DMS114 treated with DMSO at 0.1 percent for 48 hours (cell line): Measurements from ENCODE around the gene KCNIP2.

Experiments used
- DNase-seq: peaks from one replicate; lab custom pipeline; 2025; ENCODE audit not compliant: unreplicated experiment; lab: John Stamatoyannopoulos, UW

The KCNIP2 gene

DNA sequence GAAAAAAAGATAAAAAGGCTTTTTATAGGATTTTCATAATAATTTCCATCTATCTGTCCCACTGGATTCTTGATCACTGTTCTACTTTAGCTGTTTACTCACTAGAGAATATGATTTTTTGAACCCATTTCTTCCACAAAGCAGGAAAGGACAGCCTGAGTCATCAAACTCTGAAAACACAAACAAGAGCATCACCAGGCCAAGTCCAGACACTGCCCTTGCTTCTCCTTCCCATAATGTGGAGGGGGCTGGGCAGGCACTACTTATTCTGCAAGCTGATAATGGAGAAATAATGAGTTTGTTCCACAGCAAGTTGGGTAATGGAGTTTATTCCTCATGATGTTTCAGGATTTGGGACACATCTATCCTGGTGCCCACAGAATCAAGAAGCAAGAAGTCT lies 13.0 kb upstream of the KCNIP2 start:
- DNase-seq = no peak

DNA sequence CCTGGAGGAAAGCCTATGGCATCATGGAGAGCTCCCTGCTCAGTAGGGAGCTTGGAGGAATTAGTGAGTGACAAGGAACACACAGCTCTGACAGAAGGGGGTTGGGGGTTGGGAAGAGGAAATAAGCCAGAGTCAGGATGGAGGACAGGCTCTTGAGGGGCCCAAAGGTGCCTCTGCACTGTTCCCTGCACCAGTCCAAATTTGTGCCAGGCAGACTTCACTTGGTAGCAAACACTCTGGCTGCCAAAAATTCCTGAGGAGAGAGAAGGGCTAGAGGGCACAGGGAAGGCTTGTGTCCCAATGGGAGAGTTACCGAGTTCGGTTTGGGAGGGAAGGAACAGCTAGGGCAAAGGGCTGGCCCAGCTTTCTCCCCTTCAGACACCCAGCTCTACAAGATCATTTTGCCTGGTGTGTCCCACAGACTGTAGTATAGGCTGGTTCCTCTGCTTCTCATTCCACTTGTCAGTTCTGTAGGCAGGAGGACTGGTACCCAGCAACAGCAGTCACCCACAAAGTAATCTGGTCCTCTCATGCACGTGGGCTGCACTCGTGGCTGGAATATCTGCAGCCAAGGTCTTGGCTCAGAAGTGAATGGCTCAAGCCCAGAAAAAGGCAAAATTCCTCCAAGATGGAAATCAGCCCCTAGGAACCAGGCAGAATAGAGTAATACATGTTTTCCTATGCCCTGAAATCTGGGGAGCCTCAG lies 8.0 kb upstream of the KCNIP2 start:
- DNase-seq = no peak

DNA sequence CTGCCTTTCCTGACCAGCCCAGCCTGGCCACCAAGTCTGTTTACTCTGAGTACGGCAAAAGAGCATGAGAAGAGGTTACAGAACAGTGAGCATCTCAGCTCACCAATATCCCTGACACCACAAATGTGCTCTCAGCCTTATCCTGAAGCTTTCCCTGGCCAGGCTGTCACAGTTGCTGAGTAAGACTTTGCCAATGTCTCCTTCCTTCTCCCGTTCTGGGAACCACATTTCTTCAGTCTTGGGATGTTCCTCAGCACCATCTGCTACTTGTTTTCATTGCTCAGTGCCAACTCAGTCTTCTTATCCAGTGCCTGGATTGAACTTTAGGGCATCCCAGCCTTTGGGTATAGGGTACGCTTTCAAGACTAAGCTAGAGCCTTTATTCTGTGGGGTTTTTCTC lies 7.1 kb upstream of the KCNIP2 start:
- DNase-seq = no peak

- DNase-seq = no peak
These were observed 5.3 kb upstream of the KCNIP2 start for GRCh38 chr10:101848894-101849351.

DNA sequence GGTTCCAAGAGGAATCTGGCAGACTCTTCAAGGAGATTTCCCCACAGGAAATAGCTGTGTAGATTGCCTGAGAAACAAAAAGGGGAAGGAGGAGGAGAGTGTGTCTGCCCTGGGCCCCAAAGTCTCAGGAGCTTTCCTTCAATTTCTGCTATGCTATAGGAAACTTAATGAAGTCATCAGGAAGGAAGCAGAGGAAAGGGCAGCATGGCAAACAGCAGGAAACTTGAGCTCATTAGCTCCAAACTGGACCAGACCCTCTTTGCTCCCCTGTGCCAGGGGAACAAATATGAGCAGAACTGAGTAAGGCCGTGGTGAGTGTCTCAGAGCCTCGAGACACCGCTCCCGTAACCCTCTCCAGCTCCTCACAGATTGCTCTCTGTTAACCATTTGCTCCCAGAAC lies 4.8 kb upstream of the KCNIP2 start:
- no peak for DNase-seq

GRCh38 chr10:101845893-101846292 lies 2.3 kb upstream of the KCNIP2 start:
- no peak for DNase-seq

DNA sequence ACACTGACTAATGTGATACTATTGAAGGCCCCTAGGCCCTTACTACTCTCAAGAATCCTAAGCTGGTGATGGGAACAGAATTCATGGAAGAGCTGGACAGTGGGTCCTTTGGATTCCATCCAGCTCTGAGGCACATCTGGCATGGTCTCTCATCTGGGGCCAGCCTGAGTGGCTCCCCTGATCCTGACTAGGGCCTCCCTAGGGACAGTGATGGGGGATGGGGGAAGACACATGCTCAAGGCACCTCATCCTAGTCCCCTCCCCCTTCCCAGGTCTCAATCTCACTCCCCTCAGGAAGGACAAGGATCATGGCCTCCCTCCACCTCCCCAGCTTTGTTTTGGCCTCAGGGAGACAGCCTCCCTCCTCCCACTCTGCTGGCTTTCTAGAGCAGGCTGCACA lies 1.8 kb downstream of the KCNIP2 start:
- no peak for DNase-seq

- peak; percentile 83 for DNase-seq
These were observed 2.7 kb downstream of the KCNIP2 start for GRCh38 chr10:101840741-101841453.

GRCh38 chr10:101840102-101840684 lies 3.4 kb downstream of the KCNIP2 start:
- no peak for DNase-seq

GRCh38 chr10:101839416-101840063 lies 4.1 kb downstream of the KCNIP2 start:
- no peak for DNase-seq

DNA sequence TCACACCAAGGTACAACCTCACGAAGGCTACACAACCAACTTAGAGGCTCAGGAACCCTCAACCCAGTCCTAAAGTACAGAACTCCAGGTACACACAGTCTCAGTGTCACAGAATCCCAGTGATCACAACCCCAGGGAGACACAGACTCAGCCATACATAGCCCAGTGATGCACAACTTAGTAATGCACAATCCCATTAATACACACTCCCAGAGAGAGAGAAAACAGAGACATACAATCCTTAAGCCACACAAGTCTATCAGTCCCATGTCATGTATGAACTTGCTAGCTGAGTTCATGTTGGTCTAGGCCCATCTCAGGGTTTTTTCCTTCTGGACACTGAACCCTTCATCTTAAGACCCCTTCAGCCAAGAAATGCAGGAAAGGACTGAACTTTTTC lies 4.6 kb downstream of the KCNIP2 start:
- DNase-seq = no peak

DNA sequence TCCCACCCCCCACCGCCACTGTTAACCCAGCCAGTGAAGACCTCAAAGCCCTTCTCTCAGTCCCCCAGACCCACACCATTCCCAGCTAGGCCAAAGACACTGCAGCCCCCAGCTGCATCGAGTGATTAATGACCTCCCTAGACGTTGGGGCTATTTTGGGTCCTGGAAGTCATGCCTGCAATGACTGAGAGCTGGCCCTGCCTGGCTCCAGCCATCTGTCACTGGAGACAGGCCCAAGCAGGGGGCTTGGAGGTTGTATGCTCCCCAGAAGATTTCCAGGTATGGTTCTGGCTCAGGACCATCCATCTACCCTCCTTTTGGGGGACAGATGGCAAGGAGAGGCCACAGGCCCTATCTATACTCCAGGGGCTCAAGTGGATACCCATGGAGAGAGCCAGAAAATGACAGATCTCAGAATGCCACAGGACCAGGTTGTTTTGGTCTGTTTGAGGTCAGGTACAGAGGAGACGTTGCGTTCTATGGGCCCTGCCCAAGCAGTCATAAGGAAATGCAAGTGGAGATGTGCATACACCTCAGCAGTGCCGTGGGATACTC lies 5.1 kb downstream of the KCNIP2 start:
- no peak for DNase-seq

GRCh38 chr10:101837748-101838147 lies 5.9 kb downstream of the KCNIP2 start:
- DNase-seq = no peak

DNA sequence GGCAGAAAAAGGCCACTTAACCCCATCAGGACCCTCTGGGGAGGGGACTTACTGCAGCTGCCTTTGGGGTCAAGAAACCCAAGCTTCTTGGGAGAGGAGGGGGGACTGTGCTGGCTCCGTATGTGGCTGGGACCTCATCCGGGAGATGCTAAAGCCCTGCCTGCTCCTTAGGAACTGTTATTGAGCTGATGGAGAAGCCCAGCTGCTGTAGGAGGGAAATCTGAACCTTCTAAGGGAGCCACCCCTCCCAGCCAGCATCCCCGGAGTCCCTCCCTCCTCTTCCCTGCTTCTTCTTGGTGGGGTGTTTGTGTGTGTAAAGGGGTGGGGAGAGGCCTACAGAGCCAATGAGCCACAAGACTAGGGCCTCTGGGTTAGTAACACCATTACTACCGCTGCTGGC lies 8.2 kb downstream of the KCNIP2 start:
- no peak for DNase-seq

- no peak for DNase-seq
These were observed 9.3 kb downstream of the KCNIP2 start for GRCh38 chr10:101834341-101834740.

GRCh38 chr10:101833466-101833865 lies 10.1 kb downstream of the KCNIP2 start:
- DNase-seq = no peak

- no peak for DNase-seq
These were observed 11.3 kb downstream of the KCNIP2 start for GRCh38 chr10:101832325-101832771.

GRCh38 chr10:101831169-101831811 lies 12.3 kb downstream of the KCNIP2 start:
- DNase-seq = no peak

DNA sequence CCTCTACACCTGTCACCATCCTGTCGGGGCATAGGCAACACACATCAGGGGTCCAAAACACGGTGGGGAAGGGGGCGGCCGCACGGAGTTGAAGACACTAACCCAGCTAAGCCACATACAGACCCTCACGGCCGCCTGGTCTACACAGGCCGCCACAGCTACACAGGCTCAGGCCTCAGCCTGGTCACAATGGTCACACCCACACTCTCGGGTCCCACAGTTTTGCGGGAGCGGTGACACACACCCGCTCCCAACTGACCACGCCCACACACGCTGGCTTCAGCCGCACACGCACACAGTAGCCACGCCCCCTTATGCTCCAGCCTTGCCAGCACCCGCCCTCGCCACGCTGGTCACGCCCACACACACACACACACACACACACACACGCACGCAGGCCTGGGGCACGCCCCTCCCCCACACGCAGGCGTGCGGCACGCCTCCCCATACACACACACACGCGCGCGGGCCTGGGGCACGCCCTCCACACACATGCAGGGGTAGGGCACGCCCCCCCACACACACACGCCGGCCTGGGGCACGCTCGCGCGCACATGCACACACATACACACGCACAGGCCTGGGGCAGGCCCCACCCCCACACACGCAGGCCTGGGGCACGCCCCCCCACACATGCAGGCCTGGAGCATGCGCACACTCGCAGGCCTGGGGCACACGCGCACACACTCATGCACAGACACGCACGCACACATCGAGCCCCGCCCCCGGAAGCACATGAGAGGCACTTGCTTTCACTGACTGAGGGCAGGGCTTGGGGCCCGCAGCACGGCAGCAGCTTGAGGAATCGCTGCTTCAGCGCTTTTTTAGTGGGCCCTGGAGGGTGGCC lies 13.1 kb downstream of the KCNIP2 start:
- DNase-seq = peak; percentile 71
